C4-2B (cell line): ENCODE measurements around the gene LEMD2.

Experiments used
- ZFX ChIP-seq: fragments of 450-650 bp; IDR thresholded peaks from 2 replicates; pipeline ENCODE4 v1.6.1; 2017
- TF ChIP-seq, protein P1 (sequence below): fragments of 450-650 bp; conservative IDR thresholded peaks from 2 replicates; pipeline ENCODE4 v1.5.1; 2017; ENCODE audit warnings: mild to moderate bottlenecking

DNA sequence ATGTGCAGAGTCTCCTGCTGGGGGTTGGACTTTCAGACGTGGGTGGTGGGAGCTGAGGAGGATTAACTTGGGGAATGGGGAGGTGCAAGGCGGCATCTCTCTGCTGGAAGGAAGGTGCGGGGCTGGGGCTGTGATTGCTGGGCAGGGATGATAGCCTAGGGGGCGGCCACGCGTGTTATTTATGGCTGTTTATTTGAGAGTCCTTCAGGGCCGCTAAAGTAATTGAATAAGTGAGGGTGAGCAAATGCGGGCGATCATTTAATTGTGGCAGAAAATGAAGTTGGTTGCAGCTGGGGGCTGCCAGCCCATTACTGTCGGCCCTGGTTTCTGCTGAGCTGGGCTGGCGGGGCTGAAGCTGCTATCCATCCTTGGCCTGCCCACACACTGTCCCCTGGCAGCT, 34.7 kb downstream of the LEMD2 start:
- TF ChIP-seq, protein P1, sequence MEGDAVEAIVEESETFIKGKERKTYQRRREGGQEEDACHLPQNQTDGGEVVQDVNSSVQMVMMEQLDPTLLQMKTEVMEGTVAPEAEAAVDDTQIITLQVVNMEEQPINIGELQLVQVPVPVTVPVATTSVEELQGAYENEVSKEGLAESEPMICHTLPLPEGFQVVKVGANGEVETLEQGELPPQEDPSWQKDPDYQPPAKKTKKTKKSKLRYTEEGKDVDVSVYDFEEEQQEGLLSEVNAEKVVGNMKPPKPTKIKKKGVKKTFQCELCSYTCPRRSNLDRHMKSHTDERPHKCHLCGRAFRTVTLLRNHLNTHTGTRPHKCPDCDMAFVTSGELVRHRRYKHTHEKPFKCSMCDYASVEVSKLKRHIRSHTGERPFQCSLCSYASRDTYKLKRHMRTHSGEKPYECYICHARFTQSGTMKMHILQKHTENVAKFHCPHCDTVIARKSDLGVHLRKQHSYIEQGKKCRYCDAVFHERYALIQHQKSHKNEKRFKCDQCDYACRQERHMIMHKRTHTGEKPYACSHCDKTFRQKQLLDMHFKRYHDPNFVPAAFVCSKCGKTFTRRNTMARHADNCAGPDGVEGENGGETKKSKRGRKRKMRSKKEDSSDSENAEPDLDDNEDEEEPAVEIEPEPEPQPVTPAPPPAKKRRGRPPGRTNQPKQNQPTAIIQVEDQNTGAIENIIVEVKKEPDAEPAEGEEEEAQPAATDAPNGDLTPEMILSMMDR = no peak
- no peak for TF ChIP-seq ZFX
